NOMO-1 treated with dmso at 0.1 percent for 144 hours (cell line): Measurements from ENCODE around the gene HNRNPAB.
"Not testable (repeated sequence)": the region's sequence is repeated elsewhere in the genome, so short reads cannot be mapped to it uniquely, and the experiment has no call there.

Experiments used
- DNase-seq: peaks from one replicate; lab custom pipeline; 2025; ENCODE audit not compliant: unreplicated experiment; lab: John Stamatoyannopoulos, UW

HNRNPAB gene

GRCh38 chr5:178241688-178242231 lies 37.4 kb downstream of the HNRNPAB start:
- DNase-seq = no peak

GRCh38 chr5:178242416-178242815 lies 38.1 kb downstream of the HNRNPAB start:
- DNase-seq = no peak

DNA sequence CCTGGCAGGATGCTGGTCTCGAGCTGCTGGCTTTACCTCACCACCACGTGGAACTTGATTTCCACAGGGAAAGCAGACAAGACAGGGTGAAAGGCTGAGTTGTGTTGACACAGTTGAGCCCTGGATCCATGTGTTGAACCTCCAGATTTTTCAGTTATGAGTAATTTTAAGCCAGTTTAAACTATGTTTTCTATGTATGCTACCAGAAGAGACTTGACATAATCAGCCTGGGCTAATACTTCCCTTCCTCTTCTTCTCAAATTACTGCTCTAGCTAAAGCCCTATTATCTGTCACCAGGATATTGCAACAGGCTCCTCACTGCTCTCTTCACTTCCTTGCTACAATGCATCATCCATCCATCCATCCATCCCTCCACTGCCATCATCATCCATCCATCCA lies 40.2 kb downstream of the HNRNPAB start:
- no peak for DNase-seq

DNA sequence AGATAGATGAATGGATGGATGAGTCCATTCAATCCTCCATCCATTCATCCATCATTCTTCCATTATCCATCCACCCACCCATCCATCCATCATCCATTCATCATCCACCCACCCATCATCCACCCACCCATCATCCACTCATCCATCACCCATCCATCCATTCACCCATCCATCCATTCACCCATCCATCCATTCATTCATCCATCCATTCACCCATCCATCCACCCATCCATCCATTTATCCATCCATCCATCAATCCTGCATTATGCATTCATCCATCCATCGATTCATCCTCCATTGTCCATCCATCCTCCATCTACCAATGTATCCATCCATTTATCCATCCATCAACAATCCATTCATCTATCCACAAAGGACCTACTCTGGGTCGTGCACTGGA lies 41.1 kb downstream of the HNRNPAB start:
- DNase-seq = no peak

- no peak for DNase-seq
Observed at GRCh38 chr5:178246624-178247279, 42.4 kb downstream of the HNRNPAB start.

DNA sequence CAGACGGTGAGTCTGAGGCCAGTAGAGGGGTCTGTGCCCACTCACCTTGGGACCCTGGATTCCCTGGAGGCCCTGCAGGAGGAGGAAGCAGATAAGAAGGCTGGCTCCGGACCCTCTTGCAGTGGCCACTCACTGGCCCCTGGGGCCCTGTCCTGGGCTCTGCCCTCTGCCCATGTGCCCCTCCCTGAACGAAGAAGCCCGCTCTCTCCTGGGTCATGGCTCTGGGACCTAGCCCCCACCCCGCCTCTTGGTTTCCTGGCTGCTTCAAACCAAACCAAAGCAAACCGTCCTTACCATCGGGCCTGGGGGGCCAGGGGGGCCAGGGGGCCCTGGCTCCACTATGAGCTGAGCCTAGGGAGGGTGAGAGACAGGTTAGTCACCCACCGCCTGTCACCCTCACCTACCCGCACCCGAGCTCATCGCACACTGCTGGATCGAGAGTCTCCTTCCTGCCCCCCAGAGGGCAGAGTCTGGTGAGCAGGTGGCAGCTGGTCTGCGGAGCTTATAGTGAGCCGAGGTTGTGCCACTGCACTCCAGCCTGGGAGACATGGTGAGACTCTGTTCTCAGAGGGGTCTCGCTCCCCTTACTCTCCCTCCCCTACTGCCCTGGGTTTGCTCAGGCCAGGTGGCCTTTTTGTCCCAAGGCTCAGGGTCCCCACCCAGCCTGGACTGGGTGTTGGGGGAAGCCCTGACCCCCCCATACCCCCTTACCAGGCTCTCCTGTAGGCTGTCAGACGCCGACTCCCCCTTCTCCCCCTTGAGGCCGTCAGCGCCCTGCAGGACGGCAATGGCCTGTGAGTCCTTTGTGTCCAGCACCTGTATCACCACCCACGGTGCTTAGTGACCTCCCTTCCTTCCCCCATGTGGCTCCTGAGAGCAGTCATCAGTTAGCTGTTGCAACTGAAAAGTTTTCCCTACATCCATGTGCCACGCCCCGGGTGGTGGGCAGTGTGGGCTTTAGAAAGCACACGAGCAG lies 43.4 kb downstream of the HNRNPAB start:
- no peak for DNase-seq

DNA sequence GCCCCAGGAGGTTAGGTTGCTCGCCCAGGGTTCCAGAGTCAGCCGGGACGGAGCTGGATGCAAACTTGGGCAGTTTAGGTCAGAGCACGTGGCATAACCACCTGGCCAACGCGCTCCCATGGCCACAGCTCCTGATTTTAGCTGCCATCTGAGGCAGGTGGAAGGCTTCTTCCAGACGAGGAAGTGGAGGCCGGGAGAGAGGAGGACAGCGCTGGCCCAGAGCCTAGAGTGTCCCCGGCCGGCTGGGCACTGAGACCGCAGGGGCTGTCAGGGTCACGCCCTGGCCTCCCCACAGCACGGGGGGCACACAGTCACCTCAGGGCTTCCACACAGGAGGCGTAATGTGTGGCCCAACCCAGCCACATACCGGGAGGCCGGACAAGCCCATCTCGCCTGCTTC lies 44.4 kb downstream of the HNRNPAB start:
- DNase-seq = no peak

- DNase-seq = no peak
Observed at GRCh38 chr5:178249191-178249989, 45.1 kb downstream of the HNRNPAB start.

- DNase-seq = no peak
Observed at GRCh38 chr5:178250263-178250662, 45.9 kb downstream of the HNRNPAB start.

DNA sequence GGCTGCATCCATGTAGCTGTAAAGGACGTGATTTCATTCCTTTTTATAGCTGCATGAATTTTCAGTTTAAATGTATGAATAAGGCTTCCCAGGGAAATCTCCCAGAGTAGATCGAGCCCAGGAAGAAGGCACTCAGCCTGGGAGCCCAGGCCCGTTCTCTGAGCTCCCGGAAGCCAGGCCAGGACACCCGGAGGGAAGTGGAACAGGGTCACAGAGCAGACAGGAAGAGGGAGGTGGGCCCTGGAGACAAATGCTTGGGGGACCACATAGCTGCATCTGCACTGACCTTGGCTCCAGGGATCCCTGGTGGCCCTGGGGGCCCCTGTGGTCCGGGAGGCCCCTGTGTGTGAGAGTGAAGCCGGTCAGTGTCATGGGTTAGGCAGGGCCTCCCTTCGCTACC lies 47.9 kb downstream of the HNRNPAB start:
- no peak for DNase-seq

- DNase-seq = not testable (repeated sequence)
Observed at GRCh38 chr5:178253632-178254031, 49.3 kb downstream of the HNRNPAB start.

DNA sequence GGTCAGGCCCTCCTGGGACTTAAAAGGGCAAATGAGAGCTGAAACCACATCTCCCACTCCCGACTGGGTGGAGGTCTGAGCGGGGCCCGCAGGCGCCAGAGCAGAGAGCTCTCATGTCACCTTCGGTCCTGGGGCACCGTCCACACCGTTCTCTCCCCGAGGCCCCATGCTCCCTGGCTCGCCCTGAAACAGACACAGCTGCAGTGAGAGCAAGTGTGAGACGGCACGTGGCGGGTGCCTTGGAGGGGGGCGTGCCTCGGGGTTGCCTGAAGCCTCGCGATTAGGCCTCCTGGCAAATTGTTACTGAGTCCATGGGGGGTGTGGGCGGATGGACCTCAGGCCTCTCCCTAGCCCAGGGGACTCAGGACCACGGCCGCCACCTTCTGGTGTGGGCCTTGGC lies 52.4 kb downstream of the HNRNPAB start:
- no peak for DNase-seq

GRCh38 chr5:178257650-178258049 lies 53.3 kb downstream of the HNRNPAB start:
- no peak for DNase-seq

DNA sequence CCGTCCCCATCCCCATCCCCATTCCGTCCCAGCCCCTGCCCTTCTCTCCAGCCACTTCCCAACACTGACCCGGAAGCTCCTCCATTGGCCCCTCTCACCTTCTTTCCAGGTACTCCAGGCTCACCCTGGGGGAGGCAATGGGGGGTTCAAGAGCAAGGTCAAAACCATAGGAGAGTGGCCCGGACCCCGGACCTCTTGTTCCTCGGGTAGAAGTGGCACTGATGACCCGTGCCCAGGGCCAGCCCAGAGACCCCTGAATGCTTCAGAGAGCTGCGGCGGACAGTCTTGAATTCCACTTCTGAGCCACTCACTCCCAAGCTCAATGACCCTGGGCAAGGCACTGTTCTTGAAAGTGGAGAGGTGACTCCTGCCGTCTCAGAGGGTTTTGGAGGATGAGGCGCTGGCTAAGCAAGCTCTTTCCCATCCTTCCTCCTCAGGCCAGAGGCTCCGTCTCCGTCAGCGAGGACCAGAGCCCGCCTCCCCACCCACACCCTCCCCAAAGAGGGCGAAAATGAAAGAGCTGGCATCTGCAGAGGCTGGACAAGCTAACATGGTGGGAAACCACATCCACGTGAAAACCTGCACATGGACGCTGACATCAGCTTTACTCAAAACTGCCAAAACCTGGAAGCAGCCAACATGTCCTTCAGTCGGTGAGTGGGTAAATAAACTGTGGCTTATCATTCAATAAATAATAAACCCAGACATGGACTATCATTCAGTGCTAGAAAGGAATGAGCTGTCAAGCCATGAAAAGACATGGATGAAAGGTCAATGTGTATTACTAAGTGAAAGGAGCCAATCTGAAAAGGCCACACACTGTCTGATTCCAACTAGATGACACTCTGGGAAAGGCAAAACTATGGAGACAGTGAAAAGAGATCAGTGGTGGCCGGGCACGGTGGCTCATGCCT lies 55.5 kb downstream of the HNRNPAB start:
- no peak for DNase-seq
